A549 (cell line): ENCODE measurements around the gene SLC9A4.

Source experiments
- CBX2 ChIP-seq: fragments of 200-600 bp; sonication (generic); IDR thresholded peaks from 2 replicates; pipeline ENCODE4 v1.6.1; 2016; ENCODE audit warnings: low read depth, mild to moderate bottlenecking, borderline replicate concordance
- CHD4 ChIP-seq: fragments of 200-600 bp; sonication (generic); IDR thresholded peaks from 2 replicates; pipeline ENCODE4 v1.6.1; 2016; ENCODE audit warnings: antibody characterized with exemption, mild to moderate bottlenecking, borderline replicate concordance
- CTCF ChIP-seq: fragments of >200 bp; sonication (Bioruptor Twin); formaldehyde crosslinking; IDR thresholded peaks from 3 replicates; pipeline ENCODE4 v1.5.1; 2016
- EP300 ChIP-seq, 2 experiments: fragments of >200 bp; sonication (Bioruptor Twin); formaldehyde crosslinking; IDR thresholded peaks; 2 replicates in 1 of 2; 3 replicates in 1 of 2; pipeline ENCODE4 v1.6.1; 2016 to 2017
- FOSL2 ChIP-seq, 2 experiments: fragments of 450-650 bp in 1 of 2; fragments of >200 bp in 1 of 2; sonication (Bioruptor Twin) in 1 of 2; formaldehyde crosslinking; IDR thresholded peaks; 2 replicates each; pipeline versions ENCODE4 v1.5.0 to v1.6.1; 2016 to 2020; ENCODE audit warnings: mild to moderate bottlenecking in 1 of 2, moderate library complexity in 1 of 2
- JUN ChIP-seq, 2 experiments: fragments of >200 bp; sonication (Bioruptor Twin); formaldehyde crosslinking; IDR thresholded peaks; 2 replicates in 1 of 2; 3 replicates in 1 of 2; pipeline ENCODE4 v1.6.1; 2016 to 2017
- JUNB ChIP-seq: fragments of >200 bp; sonication (Bioruptor Twin); formaldehyde crosslinking; IDR thresholded peaks from 2 replicates; pipeline ENCODE4 v1.6.1; 2016
- MAX ChIP-seq: IDR thresholded peaks from 2 replicates; pipeline ENCODE4 v1.6.1; 2012
- PBX3 ChIP-seq: IDR thresholded peaks from 2 replicates; pipeline ENCODE4 v1.6.1; 2012
- PHF8 ChIP-seq: fragments of 200-600 bp; sonication (generic); IDR thresholded peaks from 2 replicates; pipeline ENCODE4 v1.6.1; 2016; ENCODE audit warnings: low read depth, mild to moderate bottlenecking, antibody characterized with exemption, moderate library complexity, borderline replicate concordance
- POLR2A ChIP-seq: IDR thresholded peaks from 2 replicates; pipeline ENCODE4 v1.6.1; 2012; ENCODE audit warnings: mild to moderate bottlenecking, low read length
- SREBF2 ChIP-seq: fragments of 450-650 bp; IDR thresholded peaks from 2 replicates; pipeline ENCODE4 v1.6.1; 2014; ENCODE audit warnings: mild to moderate bottlenecking, moderate library complexity
- USF2 ChIP-seq: fragments of 450-650 bp; IDR thresholded peaks from 2 replicates; pipeline ENCODE4 v1.6.1; 2014; ENCODE audit warnings: antibody characterized with exemption
- ZSCAN20 ChIP-seq: fragments of 250-450 bp; sonication (Bioruptor Pico); IDR thresholded peaks from 2 replicates; pipeline ENCODE4 v1.8.0; 2022; ENCODE audit warnings: mild to moderate bottlenecking, moderate library complexity

- no peak for TF ChIP-seq CTCF
- TF ChIP-seq CBX2 = no peak
- no peak for TF ChIP-seq PHF8
- no peak for TF ChIP-seq EP300 (IDR thresholded peaks at IDR 0.05)
- TF ChIP-seq MAX = no peak
- no peak for TF ChIP-seq PBX3
- TF ChIP-seq POLR2A = no peak
- TF ChIP-seq ZSCAN20 (CRISPR knock-in tag) = no peak
- TF ChIP-seq JUNB = no peak
- TF ChIP-seq CHD4 = no peak
- TF ChIP-seq USF2 = no peak
- TF ChIP-seq SREBF2 = no peak
- no peak for TF ChIP-seq FOSL2 (IDR thresholded peaks at IDR 0.05)
- TF ChIP-seq FOSL2 (CRISPR knock-in tag; IDR thresholded peaks at IDR 0.05) = no peak
- TF ChIP-seq JUN (IDR thresholded peaks at IDR 0.05) = no peak
Observed at GRCh38 chr2:102439065-102439695, 33.8 kb upstream of the SLC9A4 start.
